Limb (tissue), 2 donors: Measurements from ENCODE around the gene UCMA.
"Not testable (repeated sequence)": the region's sequence is repeated elsewhere in the genome, so short reads cannot be mapped to it uniquely, and the experiment has no call there.

Experiments
- DNase-seq, 2 donors: peaks; one replicate each; pipeline ENCODE4 v3.0.0-alpha.2; 2016; ENCODE audit errors: extremely low spot score in 2 of 2

Gene UCMA, protein sequence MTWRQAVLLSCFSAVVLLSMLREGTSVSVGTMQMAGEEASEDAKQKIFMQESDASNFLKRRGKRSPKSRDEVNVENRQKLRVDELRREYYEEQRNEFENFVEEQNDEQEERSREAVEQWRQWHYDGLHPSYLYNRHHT

DNA sequence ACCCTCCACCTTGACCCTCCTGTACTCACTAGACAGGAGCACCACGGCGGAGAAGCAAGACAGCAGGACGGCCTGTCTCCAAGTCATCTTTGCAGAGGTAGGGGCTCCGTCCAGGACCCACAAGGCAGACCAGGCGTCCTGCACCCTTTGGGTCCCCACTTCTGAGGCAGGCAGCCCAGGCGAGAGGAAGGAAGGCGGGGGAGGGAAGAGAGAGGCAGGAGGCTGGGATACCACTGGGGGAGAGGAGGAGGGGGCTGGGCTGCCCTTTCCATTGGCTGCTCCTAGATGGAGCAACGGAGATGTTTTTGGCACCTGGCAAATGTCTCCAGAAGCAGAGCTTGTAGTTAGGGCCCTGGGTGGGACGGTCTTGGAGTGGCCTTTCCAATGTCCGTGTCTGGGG, at the start of gene UCMA:
Gene UCMA, minus strand, starts transcription at position 203 of the 400 bp plus-strand sequence. Its CDS starts 116 bp downstream, at position 87.
- DNase-seq = peak in 1 of 2 donors; percentile 45

DNA sequence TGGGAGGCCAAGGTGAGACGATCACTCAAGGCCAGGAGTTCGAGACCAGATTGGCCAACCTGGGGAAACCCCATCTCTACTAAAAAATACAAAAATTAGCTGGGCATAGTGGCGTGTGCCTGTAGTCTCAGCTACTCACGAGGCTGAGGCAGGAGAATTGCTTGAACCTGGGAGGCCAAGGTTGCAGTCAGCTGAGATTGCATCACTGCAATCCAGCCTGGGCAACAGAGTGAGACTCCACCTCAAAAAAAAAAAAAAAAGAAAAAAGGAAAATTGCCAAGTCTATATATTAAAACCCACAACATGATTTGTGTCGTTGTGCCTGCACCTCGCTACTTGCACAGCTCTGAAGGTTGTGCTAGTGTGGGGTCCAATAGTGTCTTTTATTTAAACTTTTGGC, 48.2 kb upstream of the UCMA start:
- DNase-seq = not testable (repeated sequence)

GRCh38 chr10:13276749-13277365, 42.7 kb upstream of the UCMA start:
- DNase-seq = peak in 1 of 2 donors; percentile 49

GRCh38 chr10:13276146-13276545, 42.0 kb upstream of the UCMA start:
- not testable (repeated sequence) for DNase-seq

- peak; percentile 72 to 86 for DNase-seq
These were observed 38.0 kb upstream of the UCMA start for GRCh38 chr10:13272164-13272571.

DNA sequence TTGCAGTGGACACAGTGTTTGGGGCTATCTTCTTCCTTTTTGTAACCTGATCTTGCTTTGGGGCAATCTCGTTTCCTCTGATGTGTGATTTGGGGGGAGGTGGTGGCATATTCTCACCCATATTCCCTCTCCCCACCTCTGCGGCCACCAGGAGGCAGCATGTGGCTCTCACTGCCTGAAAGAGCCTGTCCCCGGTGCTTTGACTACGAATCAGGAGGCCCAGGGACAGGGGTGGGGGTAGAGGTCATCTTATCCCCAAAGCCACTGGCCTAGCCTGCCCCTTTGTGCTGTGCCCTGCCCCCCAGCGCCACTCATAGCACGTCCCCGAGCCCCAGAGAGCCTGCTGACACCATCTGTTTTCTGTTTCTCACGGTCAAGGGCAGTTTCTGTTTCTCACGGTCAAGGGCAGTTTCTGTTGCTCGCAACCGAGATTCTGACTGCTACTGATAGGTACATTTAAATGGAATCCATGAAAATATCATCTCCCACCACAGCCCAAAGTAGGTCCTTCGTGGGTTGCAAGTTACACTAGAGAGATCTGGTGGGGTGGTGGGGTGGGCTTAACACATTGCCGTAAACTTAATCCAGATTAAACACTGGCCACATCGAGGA, 37.5 kb upstream of the UCMA start:
- peak; percentile 13 to 36 for DNase-seq

- DNase-seq = no peak
These were observed 36.8 kb upstream of the UCMA start for GRCh38 chr10:13270877-13271551.

- no peak for DNase-seq
These were observed 34.7 kb upstream of the UCMA start for GRCh38 chr10:13268841-13269240.

- no peak for DNase-seq
These were observed 34.1 kb upstream of the UCMA start for GRCh38 chr10:13268310-13268709.

GRCh38 chr10:13263591-13263990, 29.4 kb upstream of the UCMA start:
- peak in 1 of 2 donors; percentile 33 for DNase-seq

- DNase-seq = no peak
These were observed 28.3 kb upstream of the UCMA start for GRCh38 chr10:13262433-13262832.

DNA sequence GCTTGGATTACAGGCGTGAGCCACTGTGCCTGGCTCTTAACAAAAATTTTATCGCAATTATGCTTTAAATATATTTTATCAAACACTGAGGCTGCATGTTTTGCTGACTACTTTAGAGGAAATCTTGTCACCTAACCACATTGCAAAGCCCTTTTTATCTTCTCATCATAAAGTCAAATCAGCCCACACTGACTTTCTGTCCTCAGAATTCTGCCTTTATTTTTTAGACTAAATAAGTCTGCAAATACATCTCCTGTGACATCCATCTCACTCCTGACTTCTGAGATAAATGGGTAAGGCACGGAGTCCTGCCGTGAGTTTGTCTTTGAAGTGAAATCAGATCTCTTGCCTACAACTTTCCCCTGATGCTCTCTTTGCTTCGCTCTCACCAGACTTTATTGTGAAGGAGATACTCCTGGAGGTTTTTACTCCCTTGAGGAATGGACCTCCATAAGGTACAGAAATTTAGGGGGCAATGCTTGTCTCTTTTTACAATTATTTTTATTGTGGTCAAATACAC, 23.5 kb upstream of the UCMA start:
- DNase-seq = no peak

GRCh38 chr10:13256627-13257026, 22.5 kb upstream of the UCMA start:
- DNase-seq = no peak

DNA sequence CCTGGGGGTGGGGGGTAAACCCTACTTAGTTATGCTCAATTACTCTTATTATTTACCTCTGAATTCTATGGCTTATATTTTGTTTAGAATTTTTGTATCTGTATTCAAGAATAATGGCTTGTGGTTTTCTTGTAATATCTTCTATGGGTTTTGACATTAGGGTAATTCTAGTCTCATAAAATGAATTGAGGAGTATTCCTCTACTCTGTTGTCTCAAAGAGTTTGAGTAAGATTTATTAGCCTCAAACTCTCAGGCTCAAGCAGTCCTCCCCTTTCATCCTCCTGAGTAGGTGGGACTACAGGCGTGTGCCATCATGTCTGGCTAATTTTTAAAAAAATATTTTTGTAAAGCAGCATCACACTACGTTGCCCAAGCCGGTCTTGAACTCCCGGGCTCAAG, 19.6 kb upstream of the UCMA start:
- no peak for DNase-seq

DNA sequence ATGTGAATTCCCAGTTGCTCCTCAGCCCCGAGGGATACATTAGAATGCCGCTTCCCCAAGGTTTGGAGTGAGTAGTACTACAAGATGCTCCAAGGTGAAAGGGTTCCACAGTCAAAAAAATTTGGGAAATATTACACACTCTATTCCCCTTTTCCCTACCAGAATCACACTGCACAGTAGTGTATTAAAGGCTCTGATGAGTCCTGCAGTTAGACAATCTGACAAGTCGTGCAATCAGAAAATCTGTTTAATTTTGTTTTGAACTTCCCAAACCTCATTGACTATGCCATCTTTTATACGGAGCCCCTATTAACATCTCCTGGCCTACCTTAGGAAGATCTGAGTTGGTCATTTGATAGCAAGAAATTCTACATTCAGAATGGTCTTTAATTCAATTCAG, 13.6 kb upstream of the UCMA start:
- no peak for DNase-seq

DNA sequence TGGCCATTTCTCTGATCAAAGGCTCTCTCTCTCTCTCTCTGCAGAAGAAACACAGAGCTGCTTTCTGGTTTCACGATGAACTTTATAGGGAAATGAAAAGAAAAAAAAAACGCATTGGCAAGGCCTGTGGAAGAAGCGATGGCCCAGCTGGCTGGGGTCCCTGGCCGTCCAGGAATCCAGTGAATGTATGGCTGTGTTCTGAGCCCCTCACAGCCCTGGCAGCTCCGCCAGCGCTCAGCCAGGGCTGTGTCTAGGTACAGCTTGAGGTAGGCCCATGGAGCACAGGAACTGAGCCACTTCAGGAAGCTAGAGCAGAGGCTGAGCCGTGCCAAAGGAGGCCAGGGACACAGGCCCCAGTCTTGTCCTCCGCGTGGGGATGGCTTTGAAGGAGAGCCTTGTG, 13.1 kb upstream of the UCMA start:
- DNase-seq = peak; percentile 6 to 39

GRCh38 chr10:13242260-13242659, 8.1 kb upstream of the UCMA start:
- DNase-seq = not testable (repeated sequence)

- no peak for DNase-seq
These were observed 7.4 kb upstream of the UCMA start for GRCh38 chr10:13241613-13242012.

DNA sequence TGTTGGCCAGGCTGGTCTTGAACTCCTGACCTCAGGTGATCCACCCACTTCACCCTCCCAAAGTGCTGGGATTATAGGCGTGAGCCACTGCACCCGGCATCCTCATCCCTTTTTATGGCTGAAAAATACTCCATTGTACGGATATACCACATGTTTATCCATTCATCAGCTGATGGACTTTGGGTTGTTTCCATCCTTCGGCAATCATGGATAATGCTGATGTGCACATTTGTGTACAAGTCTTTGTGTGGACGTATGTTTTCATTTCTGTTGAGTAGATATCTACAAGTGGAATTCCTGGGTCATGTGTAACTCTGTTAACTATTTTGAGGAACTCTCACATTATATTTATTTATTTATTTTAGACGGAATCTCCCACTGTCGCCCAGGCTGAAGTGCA, 5.7 kb upstream of the UCMA start:
- no peak for DNase-seq

DNA sequence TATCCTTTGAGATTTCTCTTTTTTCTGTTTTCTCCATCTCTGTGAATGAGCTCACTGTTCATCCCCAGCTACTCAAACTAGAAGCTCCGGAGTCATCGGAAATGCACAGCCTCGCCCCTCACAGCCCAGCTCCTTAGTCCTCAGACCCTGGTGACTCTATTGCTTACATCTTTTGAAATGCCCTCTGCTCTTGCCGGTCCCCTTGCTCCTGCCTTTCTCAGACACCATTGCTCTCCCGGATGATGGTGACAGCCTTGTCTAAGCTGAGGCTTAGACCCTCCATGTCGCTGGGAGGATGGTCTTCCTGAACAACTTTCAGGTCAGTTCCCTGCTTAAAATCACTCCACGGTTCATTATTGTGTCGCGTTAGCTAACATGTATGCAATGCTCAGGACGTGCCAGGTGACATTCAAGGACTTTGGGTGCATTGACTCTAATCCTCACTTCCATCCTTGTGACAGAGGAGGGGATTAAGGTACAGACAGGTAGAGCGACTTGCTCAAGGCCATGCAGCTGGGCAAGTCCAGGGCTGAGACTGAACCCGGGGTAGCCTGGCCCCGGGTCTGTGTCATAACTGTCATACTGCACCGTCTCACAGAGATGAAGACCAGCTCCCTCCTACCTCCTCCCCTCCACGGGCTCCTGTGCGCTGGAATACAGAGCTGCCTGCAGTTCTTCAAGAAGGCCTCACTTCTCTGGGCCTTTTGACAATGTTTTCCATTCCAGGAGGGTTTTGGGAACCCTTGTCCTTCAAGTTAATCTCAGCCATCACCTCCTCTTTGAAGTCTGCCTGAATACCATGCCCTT, 4.3 kb upstream of the UCMA start:
- DNase-seq = no peak

- DNase-seq = no peak
These were observed 2.5 kb upstream of the UCMA start for GRCh38 chr10:13236638-13237037.
